ENCODE results near the gene SHISA6. TPM values are rescaled to one million over a fixed set of nuclear protein-coding genes. Genes with fewer than 3 reads are reported as not detected.

Gene SHISA6
- total RNA-seq, 2 experiments from 2014 or later = not detected

DNA sequence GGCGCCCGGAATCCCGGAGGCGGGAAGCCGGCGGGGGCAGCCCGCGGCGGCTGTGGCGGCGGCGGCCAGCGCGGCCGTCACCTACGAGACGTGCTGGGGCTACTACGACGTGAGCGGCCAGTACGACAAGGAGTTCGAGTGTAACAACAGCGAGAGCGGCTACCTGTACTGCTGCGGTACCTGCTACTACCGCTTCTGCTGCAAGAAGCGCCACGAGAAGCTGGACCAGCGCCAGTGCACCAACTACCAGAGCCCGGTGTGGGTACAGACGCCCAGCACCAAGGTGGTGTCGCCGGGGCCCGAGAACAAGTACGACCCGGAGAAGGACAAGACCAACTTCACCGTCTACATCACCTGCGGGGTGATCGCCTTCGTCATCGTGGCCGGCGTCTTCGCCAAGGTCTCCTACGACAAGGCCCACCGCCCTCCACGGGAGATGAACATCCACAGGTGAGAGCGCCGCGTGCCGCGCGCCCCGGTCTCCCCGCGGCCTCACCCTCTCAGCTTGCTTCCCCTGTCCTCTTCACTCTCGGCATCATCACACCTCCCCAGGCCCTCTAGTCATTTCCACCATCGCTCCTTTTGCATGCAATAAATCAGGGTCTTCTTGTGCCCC lies 706 bp downstream of the SHISA6 start:
- Mint-ChIP-seq H3K27me3 (peaks cover 33% of the 10 kb centered on the region), H3K9me3 (ENCODE audit: low read depth) (no peaks in the 10 kb centered on the region), H3K27ac (no peak overlapping the region), H3K4me3 (no peak overlapping the region), H3K36me3 (ENCODE audit: low read depth) (no peaks in the 10 kb centered on the region), H3K4me1 (no peaks in the 10 kb centered on the region)
- CTCF ChIA-PET = no interaction called here
- peak; percentile 8 for DNase-seq
- POLR2A ChIA-PET = no interaction called here
- ATAC-seq = no peak
- intact Hi-C loops (cut with DNase I, micrococcal nuclease) = no loop called here

DNA sequence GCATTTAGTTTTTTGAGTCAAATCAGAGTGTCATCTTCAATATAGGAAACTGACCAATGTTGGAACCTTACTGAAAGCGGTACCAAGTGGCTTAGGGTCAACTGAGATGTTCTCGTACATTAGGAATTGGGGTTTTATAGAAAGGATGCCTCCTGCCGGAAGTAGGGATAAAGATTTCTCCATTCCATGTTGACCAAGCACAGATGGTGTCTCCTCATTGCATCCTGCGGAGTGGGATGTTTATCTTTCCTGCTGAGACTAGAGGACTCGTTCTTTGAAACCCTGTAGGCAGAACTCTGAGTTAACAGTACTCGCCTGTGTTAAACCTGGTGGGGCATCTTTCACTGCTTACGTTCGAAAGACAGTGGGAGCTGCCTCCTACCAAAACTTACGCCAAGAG lies 1.4 kb downstream of the SHISA6 start:
- no peak for DNase-seq
- intact Hi-C loops (cut with DNase I, micrococcal nuclease) = no loop called here
- H3K27me3 Mint-ChIP-seq = peaks cover 33% of the 10 kb centered on the region
- POLR2A ChIA-PET = no interaction called here
- H3K4me1 Mint-ChIP-seq = no peaks in the 10 kb centered on the region
- H3K27ac Mint-ChIP-seq = no peak overlapping the region
- ATAC-seq = no peak
- H3K4me3 Mint-ChIP-seq = no peak overlapping the region
- CTCF ChIA-PET = no interaction called here
- H3K36me3 Mint-ChIP-seq (ENCODE audit: low read depth) = no peaks in the 10 kb centered on the region
- no peaks in the 10 kb centered on the region for H3K9me3 Mint-ChIP-seq (ENCODE audit: low read depth)

GRCh38 chr17:11244776-11245175 lies 3.8 kb downstream of the SHISA6 start:
- Mint-ChIP-seq H3K9me3 (ENCODE audit: low read depth) (no peaks in the 10 kb centered on the region), H3K27me3 (peaks cover 21% of the 10 kb centered on the region), H3K36me3 (ENCODE audit: low read depth) (no peaks in the 10 kb centered on the region), H3K27ac (no peak overlapping the region), H3K4me3 (no peak overlapping the region), H3K4me1 (no peaks in the 10 kb centered on the region)
- CTCF ChIA-PET = no interaction called here
- intact Hi-C loops (cut with DNase I, micrococcal nuclease) = no loop called here
- POLR2A ChIA-PET = no interaction called here
- ATAC-seq (no peak), DNase-seq (no peak)

DNA sequence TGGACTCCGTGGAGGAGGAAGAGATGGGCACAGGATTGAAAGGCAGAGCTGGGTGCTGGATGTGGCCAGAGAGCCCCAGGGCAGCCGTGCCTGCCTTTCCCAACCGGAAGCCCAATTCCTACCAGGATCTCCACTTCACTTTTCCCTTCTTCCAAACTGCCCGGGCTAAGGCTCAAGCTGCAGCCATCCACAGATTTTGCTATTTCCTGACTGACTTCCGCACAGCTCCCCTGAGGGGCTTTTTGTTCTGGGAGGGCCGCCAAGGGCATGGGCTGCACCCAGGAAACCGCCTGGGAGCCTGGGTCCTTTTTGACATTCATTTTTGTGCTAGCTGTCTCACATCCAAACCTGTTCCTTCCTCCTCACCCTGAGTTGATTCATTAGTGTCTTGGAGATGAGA lies 4.2 kb downstream of the SHISA6 start:
- intact Hi-C loops (cut with DNase I, micrococcal nuclease) = no loop called here
- DNase-seq (no peak), ATAC-seq (no peak)
- peaks cover 19% of the 10 kb centered on the region for H3K27me3 Mint-ChIP-seq
- no peak overlapping the region for H3K4me3 Mint-ChIP-seq
- CTCF ChIA-PET = no interaction called here
- no peaks in the 10 kb centered on the region for H3K9me3 Mint-ChIP-seq (ENCODE audit: low read depth)
- no peaks in the 10 kb centered on the region for H3K4me1 Mint-ChIP-seq
- no peak overlapping the region for H3K27ac Mint-ChIP-seq
- POLR2A ChIA-PET = no interaction called here
- H3K36me3 Mint-ChIP-seq (ENCODE audit: low read depth) = no peaks in the 10 kb centered on the region

DNA sequence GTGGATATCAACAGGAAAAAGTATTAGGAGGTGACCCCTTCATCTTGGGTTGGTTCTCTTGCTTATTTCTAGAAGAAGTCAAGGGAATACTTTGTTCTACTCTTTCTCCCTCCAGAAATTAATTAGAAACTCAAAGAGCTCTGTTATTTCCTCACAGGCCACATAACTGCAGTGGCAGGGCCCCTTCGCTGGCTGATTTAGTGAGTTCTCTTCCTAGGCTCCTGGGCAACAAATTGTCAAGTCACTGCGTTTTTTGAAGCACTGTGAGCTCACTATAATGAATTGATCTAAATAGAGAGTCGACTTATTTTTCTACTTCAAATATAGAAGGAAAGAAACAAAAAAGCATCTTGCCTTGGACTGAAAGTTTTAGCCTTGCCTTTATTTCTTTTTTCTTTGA lies 4.8 kb downstream of the SHISA6 start:
- Mint-ChIP-seq H3K27ac (no peak overlapping the region), H3K36me3 (ENCODE audit: low read depth) (no peaks in the 10 kb centered on the region), H3K4me1 (no peaks in the 10 kb centered on the region), H3K9me3 (ENCODE audit: low read depth) (no peaks in the 10 kb centered on the region), H3K27me3 (peaks cover 19% of the 10 kb centered on the region), H3K4me3 (no peak overlapping the region)
- POLR2A ChIA-PET = no interaction called here
- intact Hi-C loops (cut with DNase I, micrococcal nuclease) = no loop called here
- DNase-seq = no peak
- ATAC-seq = no peak
- CTCF ChIA-PET = no interaction called here

DNA sequence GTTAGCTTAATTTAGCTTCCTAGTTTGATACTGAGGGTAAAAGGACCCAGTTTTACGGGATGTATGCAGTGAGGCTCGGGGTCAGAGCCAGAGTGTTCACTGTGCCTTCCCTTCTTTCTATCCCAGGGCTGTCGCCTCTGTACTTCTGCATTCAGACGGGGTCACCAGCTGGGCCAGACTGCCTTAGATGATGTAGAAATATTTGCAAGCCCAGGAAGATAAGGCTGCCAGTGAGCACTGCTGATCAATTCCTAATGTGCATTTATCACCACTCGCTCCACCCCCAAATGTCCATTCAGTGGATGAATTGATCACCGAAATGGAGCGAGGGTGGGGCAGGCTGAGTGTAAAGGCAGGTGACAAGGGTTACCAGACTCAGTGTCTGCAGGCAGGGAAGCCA lies 9.1 kb downstream of the SHISA6 start:
- no peak for ATAC-seq
- Mint-ChIP-seq H3K9me3 (ENCODE audit: low read depth) (no peaks in the 10 kb centered on the region), H3K36me3 (ENCODE audit: low read depth) (no peaks in the 10 kb centered on the region), H3K4me1 (no peaks in the 10 kb centered on the region), H3K27me3 (no peaks in the 10 kb centered on the region), H3K27ac (no peak overlapping the region), H3K4me3 (no peak overlapping the region)
- ChIA-PET CTCF (interaction anchor here (0.5 kb wide), 1 partner anchor 16 kb away, joined by 3 read pairs; no protein-coding TSS in a partner anchor), POLR2A (no interaction called here)
- DNase-seq = no peak
- intact Hi-C loops (cut with DNase I, micrococcal nuclease) = no loop called here

DNA sequence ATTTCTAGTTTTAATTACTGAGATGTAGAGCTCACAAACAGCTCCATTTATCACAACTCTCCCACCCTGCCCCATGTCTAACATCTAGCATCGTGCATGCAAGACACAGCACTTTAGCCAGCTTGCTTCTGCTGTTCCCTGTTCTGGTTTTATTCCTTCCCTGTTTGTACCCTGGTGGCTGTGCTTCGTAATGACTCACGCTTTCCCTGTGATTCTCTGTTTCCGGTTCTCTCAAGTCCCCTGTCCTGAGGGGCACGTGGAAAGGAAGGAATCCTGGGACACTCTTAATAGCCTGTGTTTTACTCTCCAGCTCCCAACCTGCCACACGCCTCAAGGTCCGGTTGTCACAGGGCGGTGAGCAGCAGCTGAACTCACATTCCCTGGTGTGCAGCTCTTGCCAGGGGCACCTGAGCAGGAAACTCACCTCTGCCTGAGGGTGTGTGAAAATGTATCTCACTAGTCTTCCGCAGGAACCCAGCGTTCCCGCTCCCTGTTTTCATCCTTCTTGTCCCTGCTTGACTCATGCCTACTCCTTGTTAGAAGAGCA lies 10.6 kb downstream of the SHISA6 start:
- ATAC-seq (no peak), DNase-seq (no peak)
- H3K4me1 Mint-ChIP-seq = no peaks in the 10 kb centered on the region
- no peak overlapping the region for H3K4me3 Mint-ChIP-seq
- H3K9me3 Mint-ChIP-seq (ENCODE audit: low read depth) = no peaks in the 10 kb centered on the region
- CTCF ChIA-PET = interaction anchor here (0.6 to 0.7 kb wide), 3 partner anchors 46 to 376 kb away, joined by 3 to 5 read pairs (median 3); no protein-coding TSS in a partner anchor
- intact Hi-C loops (cut with DNase I, micrococcal nuclease) = no loop called here
- H3K36me3 Mint-ChIP-seq (ENCODE audit: low read depth) = no peaks in the 10 kb centered on the region
- no peak overlapping the region for H3K27ac Mint-ChIP-seq
- H3K27me3 Mint-ChIP-seq = no peaks in the 10 kb centered on the region
- POLR2A ChIA-PET = no interaction called here

- Mint-ChIP-seq H3K4me3 (no peak overlapping the region), H3K9me3 (ENCODE audit: low read depth) (no peaks in the 10 kb centered on the region), H3K4me1 (no peaks in the 10 kb centered on the region), H3K27me3 (no peaks in the 10 kb centered on the region), H3K27ac (no peak overlapping the region), H3K36me3 (ENCODE audit: low read depth) (no peaks in the 10 kb centered on the region)
- no peak for ATAC-seq
- intact Hi-C loops (cut with DNase I, micrococcal nuclease) = no loop called here
- ChIA-PET POLR2A (no interaction called here), CTCF (interaction anchor here (0.6 kb wide), 1 partner anchor 377 kb away, joined by 3 read pairs; no protein-coding TSS in a partner anchor)
- no peak for DNase-seq
These were observed 11.1 kb downstream of the SHISA6 start for GRCh38 chr17:11252146-11252545.

GRCh38 chr17:11256877-11257276 lies 15.9 kb downstream of the SHISA6 start:
- intact Hi-C loops (cut with DNase I, micrococcal nuclease) = no loop called here
- DNase-seq = no peak
- Mint-ChIP-seq H3K36me3 (ENCODE audit: low read depth) (no peaks in the 10 kb centered on the region), H3K9me3 (ENCODE audit: low read depth) (peaks cover 2% of the 10 kb centered on the region), H3K4me1 (no peaks in the 10 kb centered on the region), H3K27ac (no peak overlapping the region), H3K4me3 (no peak overlapping the region), H3K27me3 (no peaks in the 10 kb centered on the region)
- ChIA-PET CTCF (no interaction called here), POLR2A (no interaction called here)
- no peak for ATAC-seq

DNA sequence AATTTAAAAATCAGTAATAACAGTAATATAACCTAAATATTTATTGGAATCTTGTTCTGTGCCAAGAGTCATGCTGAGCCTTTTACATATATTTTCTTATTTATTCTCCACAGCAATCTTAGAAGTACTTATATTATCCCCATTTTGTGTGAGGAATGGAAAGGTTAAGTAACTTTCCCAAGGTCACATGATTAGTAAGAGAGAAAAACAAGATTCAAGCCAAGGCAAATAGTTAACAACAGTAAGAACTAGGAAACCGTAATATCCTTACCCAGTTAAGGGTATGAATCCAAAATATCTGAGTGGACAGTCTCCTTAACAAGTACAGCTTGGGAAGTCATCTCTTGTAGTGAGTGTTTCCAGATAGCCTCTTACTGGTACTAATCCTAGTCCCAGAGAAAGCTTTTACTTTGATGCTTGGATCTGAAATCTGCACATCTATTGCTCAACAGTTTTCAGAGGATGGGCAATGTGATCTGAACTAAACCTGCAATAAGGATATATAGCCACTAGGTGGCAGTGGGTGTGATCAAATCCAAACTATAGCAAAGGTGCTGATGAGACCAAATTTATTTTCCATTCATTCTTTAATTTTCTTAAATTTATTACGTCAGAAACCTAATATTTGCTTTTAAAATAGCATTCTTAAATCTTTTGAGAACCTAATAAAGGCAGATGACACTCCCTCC lies 23.3 kb downstream of the SHISA6 start:
- POLR2A ChIA-PET = no interaction called here
- ATAC-seq (no peak), DNase-seq (no peak)
- Mint-ChIP-seq H3K27me3 (no peaks in the 10 kb centered on the region), H3K36me3 (ENCODE audit: low read depth) (no peaks in the 10 kb centered on the region), H3K27ac (no peak overlapping the region), H3K9me3 (ENCODE audit: low read depth) (peaks cover 17% of the 10 kb centered on the region), H3K4me3 (no peak overlapping the region), H3K4me1 (no peaks in the 10 kb centered on the region)
- CTCF ChIA-PET = no interaction called here
- intact Hi-C loops (cut with DNase I, micrococcal nuclease) = no loop called here

GRCh38 chr17:11267999-11268575 lies 27.1 kb downstream of the SHISA6 start:
- Mint-ChIP-seq H3K9me3 (ENCODE audit: low read depth) (peaks cover 19% of the 10 kb centered on the region), H3K27ac (no peak overlapping the region), H3K27me3 (no peaks in the 10 kb centered on the region), H3K36me3 (ENCODE audit: low read depth) (no peaks in the 10 kb centered on the region), H3K4me1 (no peaks in the 10 kb centered on the region), H3K4me3 (no peak overlapping the region)
- ChIA-PET CTCF (no interaction called here), POLR2A (interaction anchor here (0.5 kb wide), 1 partner anchor 949 kb away, joined by 3 read pairs; no protein-coding TSS in a partner anchor)
- ATAC-seq = no peak
- intact Hi-C loops (cut with DNase I, micrococcal nuclease) = no loop called here
- DNase-seq = no peak

DNA sequence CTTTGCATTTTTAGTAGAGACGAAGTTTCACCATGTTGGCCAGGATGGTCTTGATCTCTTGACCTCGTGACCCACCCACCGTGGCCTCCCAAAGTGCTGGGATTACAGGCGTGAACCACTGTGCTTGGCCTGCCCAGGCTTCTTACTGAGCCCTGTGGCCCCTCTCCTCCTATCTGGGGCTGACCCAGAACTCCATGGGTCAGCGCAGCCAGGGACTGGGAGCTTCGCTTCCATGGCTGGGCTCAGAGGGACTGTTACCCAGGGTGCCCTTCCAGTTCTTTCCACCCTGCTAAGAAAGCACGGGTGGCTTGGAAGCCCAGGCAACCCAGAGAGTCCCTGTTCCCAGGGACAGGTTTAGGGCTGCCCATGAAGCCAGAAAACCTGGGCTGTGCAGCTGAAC lies 28.2 kb downstream of the SHISA6 start:
- Mint-ChIP-seq H3K4me1 (no peaks in the 10 kb centered on the region), H3K27ac (no peak overlapping the region), H3K4me3 (no peak overlapping the region), H3K27me3 (no peaks in the 10 kb centered on the region), H3K9me3 (ENCODE audit: low read depth) (peaks cover 11% of the 10 kb centered on the region), H3K36me3 (ENCODE audit: low read depth) (no peaks in the 10 kb centered on the region)
- intact Hi-C loops (cut with DNase I, micrococcal nuclease) = no loop called here
- ChIA-PET POLR2A (no interaction called here), CTCF (no interaction called here)
- ATAC-seq (no peak), DNase-seq (no peak)
